ENCODE measurements around the gene PLD4. TPM values are rescaled to one million over a fixed set of nuclear protein-coding genes. Genes with fewer than 3 reads are reported as not detected.

The PLD4 gene
- total and polyA plus RNA-seq, 2 of the 8 experiments (the other 6 are each of a cell fraction or from before 2014, with no cell fraction given), result 0.05 TPM; not detected in 1

GRCh38 chr14:104982548-104983230 lies 58.0 kb downstream of the PLD4 start:
- Histone ChIP-seq H2BK15ac (ENCODE audit: low read length) (no peak overlapping the region), H4K5ac (ENCODE audit: insufficient read length, low read depth, low read length) (no peak overlapping the region), H3K79me2 (ENCODE audit: control insufficient read depth in 1 of 2, insufficient read depth in 2 of 2, low read length in 2 of 2) (no peaks in the 10 kb centered on the region), H3K18ac (ENCODE audit: extremely low read depth, low read length) (no peak overlapping the region; the same call in 1 of the 2 replicates), H3K4ac (replicated peaks; ENCODE audit: insufficient read length, low read depth, low read length) (no peak overlapping the region), H3K36me3 (ENCODE audit: control insufficient read depth in 2 of 4, insufficient read depth in 4 of 4, low read length in 3 of 4) (no peaks in the 10 kb centered on the region; a peak in 1 of 8 replicates), H3K9ac (replicated peaks in 1 of 4; ENCODE audit: extremely low read depth in 1 of 4, low read depth in 3 of 4, low read length in 3 of 4) (no peak overlapping the region), H4K8ac (ENCODE audit: extremely low read depth, insufficient read depth, low read length) (no peak overlapping the region), H4K20me1 (replicated peaks in 1 of 2; ENCODE audit: control insufficient read depth in 1 of 2, insufficient read depth in 2 of 2, low read length in 2 of 2) (peaks cover 0 to 8% of the 10 kb centered on the region in 2 experiments), H2AK5ac (ENCODE audit: low read depth, low read length) (no peak overlapping the region), H3K23ac (ENCODE audit: insufficient read length) (no peak overlapping the region), H3K27ac (ENCODE audit: low read depth, low read length) (no peak overlapping the region), H3K79me1 (ENCODE audit: low read depth, low read length) (no peaks in the 10 kb centered on the region), H3K9me3 (ENCODE audit: insufficient read depth in 2 of 2, low read depth in 1 of 2, low read length in 1 of 2) (peaks cover 0 to 3% of the 10 kb centered on the region in 2 experiments; a peak in 1 of 4 replicates), H2BK5ac (ENCODE audit: low read depth, low read length) (peak overlapping the region; percentile 54; the same call in 1 of the 2 replicates), H3K4me1 (replicated peaks in 1 of 4; ENCODE audit: control insufficient read depth in 3 of 4, insufficient read depth in 4 of 4, low read length in 3 of 4) (peaks cover 0 to 16% (median 8%) of the 10 kb centered on the region in 4 experiments; a peak in 5 of 7 replicates), H3K4me2 (ENCODE audit: insufficient read depth in 1 of 2, low read depth in 2 of 2, low read length in 2 of 2) (no peak overlapping the region), H2BK12ac (ENCODE audit: low read depth, low read length) (peak overlapping the region; percentile 80; the same call in 1 of the 2 replicates), H3K14ac (ENCODE audit: insufficient read length) (no peak overlapping the region), H4K91ac (replicated peaks; ENCODE audit: insufficient read length, low read length) (peak overlapping the region; percentile 80), H2BK20ac (ENCODE audit: low read length) (no peak overlapping the region), H3K56ac (replicated peaks; ENCODE audit: insufficient read length, low read depth, low read length) (no peak overlapping the region), H3K23me2 (ENCODE audit: low read depth, low read length) (peaks cover 12% of the 10 kb centered on the region; the same call in 1 of the 2 replicates), H3K4me3 (ENCODE audit: extremely low read depth in 1 of 4, insufficient read depth in 2 of 4, low read depth in 3 of 4, low read length in 4 of 4) (no peak overlapping the region), H2AFZ (ENCODE audit: low read length) (no peak overlapping the region), H2BK120ac (replicated peaks; ENCODE audit: low read depth, low read length) (no peak overlapping the region), H3K27me3 (replicated peaks in 1 of 4; ENCODE audit: control insufficient read depth in 3 of 4, extremely low read depth in 1 of 4, insufficient read depth in 3 of 4, low read length in 3 of 4) (peaks cover 5 to 23% (median 19%) of the 10 kb centered on the region in 4 experiments)
- CTCF ChIA-PET (ENCODE audit: partially characterized antibody), result interaction anchor here (0.5 to 2.3 kb wide), 4 partner anchors 18 to 63 kb away, joined by 3 to 17 read pairs (median 4); no protein-coding TSS in a partner anchor
- WGBS, 2 experiments (ENCODE audit: extremely low coverage in 1 of 2, insufficient coverage in 1 of 2, insufficient read length in 1 of 2, insufficient replicate concordance in 2 of 2, low coverage in 1 of 2, low lambda C conversion rate in 2 of 2, missing lambda C conversion rate in 1 of 2), result 90% methylated on average over 10 of the region's 10 CpGs; no CpG with 5 or more reads in 1 of the 2 experiments
- DNase-seq (ENCODE audit: low read depth in 1 of 2, low spot score in 2 of 2) (no peak), FAIRE-seq (no peak)
- no peak for TF ChIP-seq BRCA1 (IDR thresholded peaks at IDR 0.05; ENCODE audit: low read depth, low read length)
- no peak for TF ChIP-seq RNF2 (IDR thresholded peaks at IDR 0.05; ENCODE audit: borderline replicate concordance, low read depth, low read length, missing control alignments, poor library complexity, severe bottlenecking)
- no peak for TF ChIP-seq CTBP2 (IDR thresholded peaks at IDR 0.05; ENCODE audit: borderline replicate concordance, insufficient read depth, insufficient read length, low read length)
- no peak for TF ChIP-seq TEAD4 (IDR thresholded peaks at IDR 0.05; ENCODE audit: low read depth, low read length)
- no peak for TF ChIP-seq SIX5 (IDR thresholded peaks at IDR 0.05; ENCODE audit: low read depth, low read length)
- TF ChIP-seq POLR2A (IDR thresholded peaks at IDR 0.05; ENCODE audit: control extremely low read depth in 1 of 2, low read depth in 2 of 2, low read length in 2 of 2), result no peak
- no peak for TF ChIP-seq RXRA (IDR thresholded peaks at IDR 0.05; ENCODE audit: insufficient read depth, low read depth, low read length)
- no peak for TF ChIP-seq SP2 (IDR thresholded peaks at IDR 0.05; ENCODE audit: low read length)
- TF ChIP-seq JUND (IDR thresholded peaks at IDR 0.05; ENCODE audit: low read length), result no peak
- TF ChIP-seq, protein P1, sequence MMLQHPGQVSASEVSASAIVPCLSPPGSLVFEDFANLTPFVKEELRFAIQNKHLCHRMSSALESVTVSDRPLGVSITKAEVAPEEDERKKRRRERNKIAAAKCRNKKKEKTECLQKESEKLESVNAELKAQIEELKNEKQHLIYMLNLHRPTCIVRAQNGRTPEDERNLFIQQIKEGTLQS (IDR thresholded peaks at IDR 0.05; ENCODE audit: insufficient read depth, low read depth, low read length), result no peak
- TF ChIP-seq KDM4A (IDR thresholded peaks at IDR 0.05; ENCODE audit: low read depth, low read length, severe bottlenecking), result no peak
- POLR2A ChIA-PET (ENCODE audit: partially characterized antibody), result no interaction called here

All from H1 (cell line).